Measurements from ENCODE around the gene RYR3. TPM values are rescaled to one million over a fixed set of nuclear protein-coding genes. Genes with fewer than 3 reads are reported as not detected.

RYR3 gene
- total RNA-seq, 4 donors from 2014 or later: 0.65 to 7.5 (median 2.6) TPM

- no peak for DNase-seq (ENCODE audit: low spot score)
- TF ChIP-seq CTCF (IDR thresholded peaks at IDR 0.05): no peak
- no peak for ATAC-seq (ENCODE audit: low FRiP score)
Measured at GRCh38 chr15:33910741-33911140, 600.0 kb downstream of the RYR3 start.

DNA sequence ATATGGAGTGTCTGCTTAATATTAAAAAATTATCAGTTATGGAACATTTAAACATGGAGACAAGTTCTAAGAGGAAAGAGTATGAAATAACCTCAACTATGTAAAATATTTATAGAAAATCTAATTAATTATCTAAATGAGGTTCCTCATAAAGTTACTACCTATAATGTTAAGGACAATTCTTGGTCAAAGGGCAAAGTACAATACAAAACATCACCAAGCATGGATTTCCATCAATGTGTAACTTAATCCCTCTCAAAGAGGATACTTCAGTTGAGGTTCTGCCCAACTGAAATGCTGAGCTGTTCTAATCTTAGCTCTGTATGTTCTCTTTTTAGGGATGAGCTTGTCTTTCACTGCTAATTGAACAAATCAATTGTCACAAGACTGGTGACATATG, 601.6 kb downstream of the RYR3 start:
- no peak for DNase-seq (ENCODE audit: low spot score)
- ATAC-seq (ENCODE audit: low FRiP score): no peak
- no peak for TF ChIP-seq CTCF (IDR thresholded peaks at IDR 0.05)

DNA sequence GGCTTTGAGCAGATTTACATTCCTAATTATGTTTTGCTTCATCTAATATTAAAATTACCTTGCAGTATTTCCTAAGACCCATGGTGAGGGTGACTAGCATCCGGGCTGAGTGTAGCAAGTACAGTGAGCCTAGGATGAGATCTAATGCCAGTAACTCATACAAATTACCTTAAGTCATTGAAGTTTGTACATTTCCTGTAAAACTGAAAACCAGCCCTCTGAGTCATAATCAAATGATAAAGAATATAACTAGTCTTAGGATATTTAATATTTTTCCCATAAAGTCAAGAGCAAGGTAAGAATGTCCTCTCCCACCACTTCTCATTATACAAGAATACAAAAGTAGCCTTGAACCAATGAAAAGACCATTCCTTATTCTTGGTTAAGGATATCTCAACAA, 602.7 kb downstream of the RYR3 start:
- TF ChIP-seq CTCF (IDR thresholded peaks at IDR 0.05): no peak

More for the DNA sequence above, 602.7 kb downstream of the RYR3 start:
- DNase-seq (ENCODE audit: low spot score) (no peak), ATAC-seq (ENCODE audit: low FRiP score) (no peak)

Small RNA genes within 50 kb of the gene (small RNA-seq; reads per million reads assigned to genes)
- not detected for gene RF00019

Other genes starting within 250 kb of the RYR3 start
- 10 to 100 TPM; 19.9 to 35.5 (median 28.5) TPM for gene FMN1, start 116.3 kb upstream of the RYR3 start, total RNA-seq